ENCODE data around the gene EXOC4.
"Not testable (repeated sequence)": the region's sequence is repeated elsewhere in the genome, so short reads cannot be mapped to it uniquely, and the experiment has no call there.

Gene EXOC4

DNA sequence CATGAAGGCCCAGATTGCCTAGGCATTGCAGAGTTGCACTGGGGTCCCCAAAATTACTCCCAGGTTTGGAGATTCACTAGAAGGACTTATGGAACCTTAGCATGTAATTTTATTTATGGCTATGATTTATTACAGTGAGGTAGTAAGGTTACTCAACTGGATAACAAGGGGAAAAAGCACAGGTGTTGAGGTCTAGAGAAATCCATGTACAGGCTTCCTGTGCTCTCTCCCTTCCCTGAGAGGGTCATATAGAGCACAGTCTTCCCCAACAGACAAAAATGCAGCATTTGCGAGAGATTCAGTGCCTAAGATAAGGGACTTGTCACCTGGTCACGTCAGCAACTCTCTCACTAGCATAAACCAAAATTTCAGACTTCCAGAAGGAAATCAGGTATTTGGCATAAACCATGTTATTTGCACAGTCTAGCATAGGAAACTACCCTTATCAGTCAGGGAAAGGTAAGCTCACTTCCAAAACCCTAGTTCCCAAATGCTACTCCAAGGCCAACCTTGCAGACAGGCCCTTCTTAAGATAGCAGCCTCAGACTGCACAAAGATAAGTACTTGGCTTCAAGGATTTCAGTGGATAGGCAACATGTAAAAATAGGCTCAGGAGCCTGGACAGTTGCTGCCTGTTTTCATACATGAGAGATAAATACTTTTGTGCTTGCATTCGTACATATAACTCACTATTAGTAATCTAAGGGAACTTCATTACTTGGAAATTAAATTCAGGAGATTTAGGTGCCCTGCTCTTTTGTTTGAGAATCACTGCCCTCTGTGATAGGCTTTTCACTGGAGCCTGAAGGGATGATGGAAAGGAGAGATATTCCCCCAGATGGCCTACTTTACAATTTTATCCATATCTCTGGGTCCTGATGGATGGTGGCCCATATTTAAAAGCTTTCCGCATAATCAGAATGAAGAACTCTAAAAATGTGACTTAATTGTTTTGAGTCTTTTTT lies 495.8 kb downstream of the EXOC4 start:
- no peak for DNase-seq

DNA sequence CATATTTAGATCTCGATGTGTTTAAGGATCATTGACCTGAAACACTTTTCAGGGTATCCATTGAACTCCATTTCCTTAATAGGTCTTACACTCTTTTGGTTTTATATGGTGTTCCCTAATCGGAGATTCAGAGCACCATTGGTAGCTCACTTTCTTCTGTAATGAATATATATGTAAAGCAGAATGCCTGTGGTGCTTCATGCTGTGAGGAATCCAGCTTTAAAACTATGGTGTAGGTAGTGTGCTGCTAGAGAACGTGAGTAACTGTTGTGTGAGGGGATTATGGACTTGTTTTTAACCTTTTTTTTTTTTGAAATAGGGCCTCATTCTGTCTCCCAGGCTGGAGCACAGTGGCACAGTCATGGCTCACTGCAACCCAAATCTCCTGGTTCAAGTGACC lies 497.4 kb downstream of the EXOC4 start:
- no peak for DNase-seq

DNA sequence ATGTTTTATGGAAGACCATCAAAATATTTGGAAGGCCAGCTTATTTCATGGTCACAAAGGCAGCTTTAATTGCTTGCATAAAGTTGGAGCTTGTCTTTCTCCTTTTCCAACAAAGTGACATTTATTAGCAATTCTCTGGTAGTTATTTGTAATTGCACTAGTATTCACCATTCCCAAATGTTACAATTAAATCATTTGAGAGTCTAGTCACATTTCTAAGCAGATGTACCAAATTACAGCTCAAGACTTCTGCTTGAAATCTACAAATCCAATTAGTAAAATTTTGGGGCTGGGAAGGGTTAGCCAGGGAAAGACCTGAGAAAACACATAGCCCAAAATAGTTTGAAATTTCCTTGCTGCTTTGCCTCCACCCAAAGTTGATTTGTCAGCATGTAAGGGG lies 498.2 kb downstream of the EXOC4 start:
- no peak for DNase-seq

DNA sequence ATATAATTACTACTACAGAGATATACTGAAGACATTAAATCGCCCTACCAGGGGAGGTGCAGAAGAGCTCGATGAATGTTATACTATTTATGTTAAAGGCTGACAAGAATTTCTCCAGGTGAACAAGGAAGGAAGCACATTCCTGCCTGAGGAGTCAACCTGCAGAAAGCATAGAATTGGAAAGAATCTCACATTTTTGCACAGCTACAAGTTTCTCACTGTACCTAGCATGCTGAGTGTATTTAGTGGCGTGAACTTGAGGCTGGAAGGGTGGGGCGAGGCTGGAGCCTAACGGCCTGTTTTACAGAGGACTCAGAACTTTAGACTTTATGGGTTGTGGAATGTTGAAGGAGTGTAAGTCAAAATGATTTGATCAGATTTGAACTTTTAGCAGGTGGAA lies 500.6 kb downstream of the EXOC4 start:
- no peak for DNase-seq

DNA sequence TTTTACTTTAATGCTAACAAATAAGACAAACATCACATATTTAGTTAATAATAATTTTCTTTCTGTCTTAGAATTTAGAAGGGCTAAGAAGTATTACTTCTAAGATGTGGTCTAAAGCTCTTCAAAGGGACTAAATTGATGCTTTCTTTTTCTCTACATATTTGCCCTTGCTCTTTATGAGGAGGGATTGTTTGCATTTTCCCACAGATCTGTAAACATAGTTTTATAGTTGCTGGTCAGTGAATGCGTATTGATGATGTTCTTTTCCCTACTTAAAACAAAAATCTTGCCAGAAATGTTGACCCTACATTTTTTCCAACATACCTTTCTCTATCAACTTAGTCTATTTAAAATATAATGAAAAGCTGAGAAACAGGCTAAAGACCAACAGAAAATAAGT lies 501.8 kb downstream of the EXOC4 start:
- DNase-seq, result no peak

DNA sequence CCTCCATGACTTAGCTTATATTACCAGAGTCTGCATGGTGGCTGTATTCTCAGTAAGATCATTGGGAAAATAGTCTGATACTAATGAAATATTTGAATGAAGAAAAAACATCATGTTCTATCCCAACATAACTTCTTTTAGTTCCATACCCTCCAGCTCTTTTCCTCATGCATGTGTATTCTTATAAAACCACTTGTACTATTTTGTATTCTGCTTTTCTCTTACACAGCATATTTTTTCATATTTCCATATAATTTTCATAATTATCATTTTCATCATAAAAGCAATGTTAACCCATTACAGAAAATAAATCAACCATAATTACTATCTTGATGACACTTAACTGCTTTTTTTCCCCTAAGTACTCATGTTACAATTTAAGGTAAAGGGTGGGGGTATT lies 503.0 kb downstream of the EXOC4 start:
- DNase-seq, result no peak

DNA sequence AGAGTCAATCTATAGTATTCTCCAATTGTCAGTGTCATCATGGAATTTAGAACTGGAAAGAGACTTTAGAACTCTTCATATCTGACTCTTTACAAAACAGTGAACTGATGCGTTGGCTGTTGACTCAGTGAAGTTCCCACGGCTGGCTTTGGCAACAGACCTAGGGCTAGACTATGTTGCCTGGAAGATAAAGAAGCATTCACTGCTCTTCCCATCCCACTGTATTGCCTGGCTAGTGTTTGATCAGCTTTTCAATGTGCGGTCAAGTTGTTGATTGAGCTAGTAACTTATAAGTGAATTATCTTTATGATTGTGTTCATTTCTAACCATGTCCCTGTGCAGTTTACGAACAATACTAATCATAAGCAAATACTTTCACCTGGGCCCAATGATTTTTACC lies 508.6 kb downstream of the EXOC4 start:
- no peak for DNase-seq

DNA sequence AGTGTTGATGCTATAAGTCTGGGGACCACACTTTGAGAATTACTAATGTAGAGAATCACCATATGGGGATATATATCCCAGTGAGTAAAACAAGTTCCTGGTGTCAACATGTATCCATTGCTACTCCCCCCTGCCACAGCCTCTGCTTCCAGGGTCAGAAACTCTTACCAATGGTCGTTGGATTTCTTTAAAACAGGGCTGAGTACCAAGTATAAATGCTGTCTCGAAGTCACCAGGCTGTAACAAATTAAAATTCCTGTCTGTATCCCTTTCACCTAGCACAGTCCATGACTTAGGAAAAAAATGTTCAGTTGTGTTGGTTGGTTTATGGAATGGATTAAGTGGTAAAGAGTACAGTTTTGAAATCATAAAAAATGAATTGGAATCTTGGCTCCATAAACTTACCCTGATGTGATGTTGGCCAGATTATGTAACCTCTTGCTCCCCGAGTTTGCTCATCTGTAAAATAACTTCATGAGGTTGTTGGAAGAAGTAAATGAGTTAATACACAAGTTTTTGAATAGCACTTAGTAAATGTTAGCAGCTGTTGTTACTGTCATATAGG lies 510.3 kb downstream of the EXOC4 start:
- no peak for DNase-seq

DNA sequence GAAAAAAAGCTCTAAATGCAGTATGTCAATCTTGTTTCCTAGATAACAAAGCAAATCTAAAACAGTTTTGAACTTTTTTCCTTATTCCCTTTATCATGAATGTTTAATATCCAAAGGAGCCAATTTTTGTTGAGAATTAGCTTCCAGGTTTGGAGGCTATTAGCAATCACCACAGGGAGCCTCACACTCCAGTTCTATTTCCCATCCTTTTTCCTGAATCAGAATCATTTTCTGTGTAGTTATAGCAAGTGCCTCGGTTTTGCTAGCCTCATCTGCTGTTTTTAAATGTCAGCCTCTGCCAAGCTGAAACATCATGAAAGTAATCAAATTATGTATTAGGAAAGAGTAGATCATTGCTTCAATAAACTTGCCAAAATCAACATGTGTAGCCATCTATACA lies 516.8 kb downstream of the EXOC4 start:
- no peak for DNase-seq

DNA sequence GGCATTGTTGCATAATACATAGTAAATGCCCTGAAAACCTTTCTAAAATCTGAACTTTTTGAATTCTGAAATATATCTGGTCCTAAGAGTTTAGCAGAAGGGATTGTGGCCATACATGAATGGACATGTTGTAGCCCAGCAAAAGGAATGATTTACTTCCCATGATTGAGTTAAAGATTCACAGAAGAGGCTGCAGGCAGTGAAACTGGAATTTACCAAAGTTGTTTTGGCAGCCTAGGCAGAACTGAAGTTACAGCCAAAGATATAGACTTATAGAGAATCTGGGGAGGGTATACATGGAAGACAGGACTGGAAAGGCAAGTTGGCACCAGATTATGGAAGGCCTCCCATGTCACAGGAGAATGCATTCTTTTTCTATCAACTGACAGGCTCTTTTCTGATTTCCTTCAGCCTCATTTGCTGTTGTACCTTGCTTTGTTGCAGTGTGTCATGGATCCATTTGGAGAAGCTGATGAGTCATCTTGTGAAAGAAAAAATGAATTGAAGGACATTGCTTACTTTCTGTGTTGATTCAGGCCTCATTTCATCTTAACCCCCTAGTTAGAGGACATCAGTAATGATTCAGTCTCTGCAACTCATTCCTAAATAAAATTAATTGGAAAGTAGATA lies 518.1 kb downstream of the EXOC4 start:
- no peak for DNase-seq

DNA sequence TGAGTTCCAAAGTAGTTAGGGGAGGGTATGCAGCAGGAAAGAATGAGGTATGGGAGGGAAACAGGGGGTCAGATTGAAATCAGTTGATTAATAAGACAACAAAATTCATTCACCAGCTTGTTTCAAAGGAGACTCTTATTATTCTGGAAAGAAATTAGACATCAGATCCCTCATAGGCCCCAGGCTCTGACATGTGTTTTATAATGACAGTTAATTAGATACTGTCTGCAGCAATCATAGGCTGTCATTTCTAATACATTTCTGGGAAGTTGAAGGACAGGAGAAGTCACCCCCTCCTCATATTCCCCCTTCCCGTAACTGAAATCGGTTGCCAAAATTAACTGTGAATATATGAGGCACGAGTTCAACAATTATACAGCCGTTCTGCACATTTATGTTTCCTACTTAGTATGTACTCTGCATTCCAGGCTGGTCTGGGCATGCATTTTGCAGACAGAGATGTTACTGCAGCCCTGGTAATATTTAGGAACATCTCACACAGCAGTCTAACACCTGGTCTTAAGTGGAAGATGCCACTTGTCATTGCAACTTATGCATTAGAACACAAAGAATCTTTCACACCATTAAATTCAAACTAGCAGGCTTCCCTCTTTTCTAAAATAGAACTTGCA lies 519.0 kb downstream of the EXOC4 start:
- DNase-seq, result no peak

DNA sequence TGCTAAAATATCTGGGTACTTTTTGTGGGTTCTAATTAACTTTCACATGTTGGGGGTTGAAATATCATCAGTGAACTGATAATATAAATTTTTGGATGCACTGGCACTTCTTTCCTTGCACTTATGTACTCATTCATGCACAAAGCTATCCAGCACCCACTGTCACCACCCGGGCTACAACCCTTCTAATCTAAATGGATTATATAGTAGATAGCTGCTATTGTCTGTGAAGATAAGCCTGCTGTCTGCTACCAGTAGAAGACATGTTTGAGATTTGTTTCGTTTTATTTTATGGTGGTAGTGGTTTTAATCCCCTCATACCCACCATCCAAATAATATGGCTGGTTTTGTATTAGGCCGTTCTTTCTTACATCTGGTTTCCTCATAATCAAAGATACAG lies 520.7 kb downstream of the EXOC4 start:
- DNase-seq, result no peak

DNA sequence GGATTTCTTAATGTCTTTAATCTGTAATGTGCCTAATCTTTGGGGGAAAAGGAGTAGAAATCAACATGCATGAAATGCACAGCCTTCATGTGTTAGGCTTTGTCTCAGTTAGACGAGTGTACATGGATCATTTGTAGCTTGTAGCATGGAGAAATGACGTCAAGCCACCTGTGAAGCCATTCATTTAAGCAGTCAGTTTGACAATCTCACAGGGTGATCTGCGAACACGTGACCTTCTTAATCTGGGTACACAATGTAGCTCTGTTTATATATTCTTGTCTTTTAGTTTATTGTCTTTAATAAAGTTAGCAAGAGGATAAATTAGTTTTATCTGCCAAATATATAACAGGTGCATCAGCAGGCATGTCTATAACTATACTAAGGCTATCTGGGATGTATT lies 522.3 kb downstream of the EXOC4 start:
- peak in 1 of 56 donors; percentile 12 for DNase-seq

DNA sequence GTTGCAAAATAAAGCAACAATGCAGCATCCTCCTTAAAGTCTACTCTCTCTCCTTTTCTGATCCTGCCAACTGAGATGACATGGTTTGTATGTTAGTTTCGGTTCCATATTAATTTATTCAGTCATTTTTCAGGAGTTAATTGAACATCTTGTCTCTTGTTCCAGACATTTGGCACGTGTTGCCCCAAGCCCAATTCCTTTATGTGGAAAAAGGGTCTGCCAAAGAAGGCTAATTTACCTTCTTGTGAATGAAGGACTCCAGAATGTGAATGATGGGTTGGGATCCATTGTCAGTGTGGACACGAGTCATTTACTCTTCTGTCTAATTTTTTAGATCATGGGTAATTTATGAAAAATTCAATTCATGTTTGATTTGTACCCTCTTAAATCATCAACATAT lies 523.4 kb downstream of the EXOC4 start:
- no peak for DNase-seq

DNA sequence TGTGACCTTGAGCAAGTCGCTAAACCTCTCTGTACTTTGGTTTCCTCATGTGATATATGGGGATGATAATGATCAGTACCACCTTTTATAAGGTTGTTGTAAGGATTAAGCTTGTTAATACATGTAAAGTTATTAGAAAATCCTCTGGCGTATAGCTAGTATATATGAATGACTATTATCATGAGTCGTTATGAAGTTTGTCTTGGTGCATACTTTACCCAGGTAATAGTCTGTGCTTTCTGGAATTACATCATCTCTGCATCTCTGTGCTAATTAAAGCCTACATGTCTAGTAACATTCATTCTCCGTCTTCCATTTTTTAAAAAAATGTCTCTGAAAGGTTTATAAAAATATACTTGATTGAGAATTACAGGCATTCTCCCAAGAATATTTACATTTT lies 524.8 kb downstream of the EXOC4 start:
- no peak for DNase-seq

DNA sequence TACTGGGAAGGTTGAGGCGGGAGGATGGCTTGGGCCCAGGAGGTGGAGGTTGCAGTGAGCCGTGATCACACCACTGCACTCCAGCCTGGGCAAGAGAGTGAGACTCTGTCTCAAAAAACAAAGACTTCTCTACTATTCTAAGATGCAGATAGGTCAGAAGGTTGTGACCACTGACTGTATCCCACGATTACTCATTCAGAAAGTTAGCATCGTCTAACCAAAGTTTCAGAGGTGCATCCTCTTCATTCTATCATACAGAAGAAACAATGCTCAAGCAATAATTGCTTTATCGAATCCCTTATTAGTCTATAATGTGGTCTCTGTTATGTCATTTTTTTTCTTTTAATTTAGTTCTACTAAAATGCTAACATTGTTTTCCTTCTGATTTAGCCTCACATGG lies 525.6 kb downstream of the EXOC4 start:
- DNase-seq, result no peak

DNA sequence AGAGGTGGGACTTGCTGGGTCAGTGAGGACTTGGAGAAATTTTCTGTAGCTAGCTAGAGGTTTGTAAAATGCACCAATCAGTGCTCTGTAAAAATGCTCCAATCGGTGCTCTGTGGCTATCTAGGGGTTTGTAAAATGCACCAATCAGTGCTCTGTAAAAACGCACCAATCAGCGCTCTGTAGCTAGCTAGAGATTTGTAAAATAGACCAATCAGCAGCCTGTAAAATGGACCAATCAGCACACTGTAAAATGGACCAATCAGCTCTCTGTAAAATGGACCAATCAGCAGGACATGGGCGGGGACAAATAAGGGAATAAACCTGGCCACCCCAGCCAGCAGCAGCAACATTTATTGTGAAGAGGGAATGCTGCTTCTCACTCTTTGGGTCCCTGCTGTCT lies 526.7 kb downstream of the EXOC4 start:
- not testable (repeated sequence) for DNase-seq

DNA sequence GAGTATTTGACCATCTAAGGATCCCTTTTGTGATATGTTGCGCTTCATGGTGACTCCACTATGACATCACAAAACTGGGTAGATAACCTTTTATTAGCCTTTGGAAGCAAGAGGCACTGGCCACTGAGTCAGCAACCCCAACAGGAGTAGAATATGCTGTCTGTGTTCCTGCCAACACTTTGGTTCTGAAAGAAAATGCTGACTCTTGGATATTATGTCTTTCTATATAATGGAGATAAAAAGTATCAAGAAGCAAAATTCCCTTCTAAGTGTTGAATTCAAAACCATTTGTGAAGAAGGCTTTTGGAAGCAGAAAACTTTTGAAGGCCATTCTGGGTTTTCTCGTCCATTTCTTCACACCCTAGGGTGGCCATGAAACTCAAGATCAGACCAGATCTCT lies 528.0 kb downstream of the EXOC4 start:
- no peak for DNase-seq

DNA sequence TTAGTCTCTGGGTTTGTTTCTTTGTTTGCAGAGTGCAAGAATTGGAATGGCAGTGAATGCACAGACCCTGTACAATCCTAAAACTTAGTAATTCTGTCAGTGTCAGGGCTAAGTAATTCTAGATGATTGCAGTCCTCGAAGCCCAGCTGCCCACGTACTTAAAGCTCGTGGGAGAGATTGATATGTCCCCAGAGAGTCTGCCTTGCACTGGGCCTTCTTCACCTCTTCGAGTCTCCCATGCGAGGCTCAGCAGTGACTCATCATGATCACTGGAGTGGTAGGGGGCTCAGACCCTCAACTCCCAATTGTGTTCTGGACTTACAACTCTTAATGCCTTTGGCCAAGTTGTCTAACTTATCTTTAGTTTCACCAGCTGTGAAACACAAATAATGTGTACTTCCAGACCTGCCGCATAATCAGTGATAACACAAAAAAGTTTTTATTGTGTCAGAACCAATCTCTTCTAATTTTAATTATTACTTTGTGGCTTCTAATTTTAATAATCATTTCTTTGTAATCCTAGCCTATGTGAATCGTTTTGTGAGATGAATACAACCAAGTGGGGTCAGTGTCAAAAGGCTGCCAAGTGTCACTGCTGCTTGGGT lies 528.7 kb downstream of the EXOC4 start:
- no peak for DNase-seq

DNA sequence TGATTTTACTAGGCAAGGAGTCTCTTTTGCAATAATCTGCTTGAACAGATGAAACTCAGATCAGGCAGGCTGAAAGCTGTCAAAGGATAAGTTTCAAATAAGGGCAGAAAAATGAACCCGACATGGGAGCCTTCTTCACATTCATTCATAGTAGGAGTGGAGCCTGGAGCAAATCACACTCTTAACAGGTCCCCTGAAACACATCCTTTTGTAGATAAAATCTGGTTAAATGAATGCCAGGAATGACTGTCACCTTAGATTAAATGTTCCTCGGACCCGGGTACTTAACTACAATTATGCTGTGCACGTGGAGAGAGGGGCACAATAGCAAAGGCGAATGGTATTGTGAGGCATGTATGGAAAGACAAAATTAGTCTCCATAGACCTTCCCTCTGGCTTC lies 529.6 kb downstream of the EXOC4 start:
- DNase-seq, result no peak

DNA sequence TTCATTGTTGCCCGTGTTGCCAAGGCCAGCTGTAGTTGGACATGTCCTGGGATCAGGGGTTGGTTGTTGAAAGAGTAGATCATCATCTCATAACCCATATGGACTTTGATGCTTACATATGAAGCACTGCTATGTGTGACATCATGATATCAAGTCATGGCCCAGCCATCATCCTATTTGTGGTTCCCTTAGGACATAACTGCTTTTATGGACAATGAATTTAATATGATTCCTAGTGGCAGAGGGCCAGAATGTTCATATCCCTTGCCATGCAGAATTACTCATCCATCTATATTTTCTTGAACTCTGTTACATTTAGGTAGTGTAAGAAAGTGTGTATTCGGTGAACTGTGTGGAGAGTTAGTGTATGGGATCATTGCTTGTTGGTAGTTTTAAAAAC lies 530.4 kb downstream of the EXOC4 start:
- no peak for DNase-seq

DNA sequence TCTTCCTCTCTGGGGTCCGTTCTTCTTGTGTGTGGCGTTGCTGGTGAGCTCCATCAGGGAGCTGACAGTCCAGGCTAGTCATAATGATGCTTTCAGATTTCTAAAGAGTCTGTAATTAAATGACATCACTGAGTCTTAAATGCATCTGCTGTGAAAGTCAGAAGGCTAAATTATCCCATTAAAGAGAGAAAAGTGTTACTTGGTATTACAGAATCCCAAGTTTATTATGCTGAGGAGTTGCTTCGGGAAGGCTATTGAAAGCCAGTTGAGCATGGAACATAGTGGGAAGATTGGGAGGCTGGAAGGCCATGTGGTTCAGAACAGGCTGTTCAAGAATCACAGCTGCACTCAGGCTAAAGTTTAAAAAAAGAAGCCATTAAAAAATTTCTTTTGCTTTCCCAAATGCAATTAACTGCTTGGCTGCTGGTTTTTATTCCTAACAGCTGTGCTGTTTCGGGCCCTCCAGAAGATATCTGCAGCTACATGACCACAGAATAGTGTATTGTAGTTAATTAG lies 531.7 kb downstream of the EXOC4 start:
- peak in 2 of 56 donors; percentile 8 to 16 for DNase-seq
